GM19240 (cell line): ENCODE measurements around the gene STAC2.
A peak's percentile ranks its signal among the peaks of the same experiment; 100 is the strongest.

Experiments
- DNase-seq: peaks from one replicate; pipeline ENCODE4 v3.0.0; 2011; ENCODE audit warnings: low spot score; ENCODE audit not compliant: insufficient read length

Gene STAC2

DNA sequence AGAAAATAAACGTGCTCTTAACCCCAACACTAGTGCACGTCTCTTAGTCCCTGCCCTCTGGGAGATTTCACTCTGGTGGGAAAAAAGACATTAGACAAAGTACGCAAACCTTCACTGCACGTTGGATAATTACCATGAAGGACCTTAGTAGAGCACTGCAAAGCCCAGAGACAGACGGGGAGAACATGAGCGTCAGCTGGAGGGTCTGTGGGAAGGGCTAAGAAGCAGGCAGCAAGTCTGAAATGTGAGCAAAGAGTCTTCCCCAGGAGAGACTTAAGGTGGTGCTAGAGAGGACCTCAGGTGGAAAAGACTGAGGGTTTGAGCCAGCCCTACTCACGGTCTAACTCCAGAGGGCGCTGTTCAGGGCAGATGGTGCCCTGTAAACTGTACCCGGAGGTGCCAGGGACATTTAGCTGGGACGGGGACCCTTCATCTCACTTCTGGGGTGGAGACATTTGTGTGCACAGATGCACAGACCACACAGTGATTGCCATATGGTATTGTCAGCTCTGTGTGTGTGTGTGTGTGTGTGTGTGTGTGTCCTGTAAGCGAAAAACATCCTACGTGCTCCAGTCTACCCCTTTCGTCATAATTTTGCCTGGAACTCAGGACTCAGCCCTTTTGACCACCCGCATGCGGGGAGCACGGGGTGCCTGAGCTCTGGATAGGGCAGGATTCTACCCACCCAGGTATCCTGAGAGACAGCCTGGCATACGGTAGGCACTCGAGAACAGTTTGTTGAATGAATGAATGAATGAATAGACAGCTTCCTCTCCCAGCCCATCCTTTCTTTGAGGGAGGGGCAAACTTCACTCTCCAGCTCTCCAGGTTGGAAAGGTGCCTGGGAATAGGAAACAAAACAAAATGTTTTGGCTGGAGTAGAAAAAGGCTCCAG is 10.1 kb upstream of the STAC2 start:
- peak; percentile 67 for DNase-seq

GRCh38 chr17:39231591-39232551 is 6.1 kb upstream of the STAC2 start:
- peak; percentile 76 for DNase-seq

- no peak for DNase-seq
Measured at GRCh38 chr17:39231091-39231561, 5.4 kb upstream of the STAC2 start.

DNA sequence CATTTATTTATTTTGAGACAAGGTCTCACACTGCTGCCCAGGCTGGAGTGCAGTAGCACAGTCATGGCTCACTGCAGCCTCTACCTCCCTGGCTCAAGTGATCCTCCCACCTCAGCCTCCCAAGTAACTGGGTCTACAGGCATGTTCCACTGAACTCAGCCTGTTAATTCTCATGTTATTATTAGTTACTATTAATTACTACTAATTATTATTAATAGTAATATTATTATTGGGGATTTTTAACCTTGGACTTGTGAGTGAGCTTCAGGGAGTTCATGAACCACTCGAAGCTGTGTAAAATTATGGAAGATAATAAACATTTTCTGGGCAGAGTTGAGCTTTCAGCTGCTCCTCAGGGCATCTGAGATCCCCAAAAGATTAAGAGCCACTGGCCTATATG is 4.6 kb upstream of the STAC2 start:
- DNase-seq = no peak

GRCh38 chr17:39229274-39229913 is 3.6 kb upstream of the STAC2 start:
- DNase-seq = no peak

GRCh38 chr17:39227364-39227919 is 1.7 kb upstream of the STAC2 start:
- no peak for DNase-seq

GRCh38 chr17:39225959-39226683 is 376 bp upstream of the STAC2 start:
- no peak for DNase-seq

- no peak for DNase-seq
Measured at GRCh38 chr17:39224778-39225307, 902 bp downstream of the STAC2 start.

GRCh38 chr17:39223907-39224777 is 1.6 kb downstream of the STAC2 start:
- no peak for DNase-seq

DNA sequence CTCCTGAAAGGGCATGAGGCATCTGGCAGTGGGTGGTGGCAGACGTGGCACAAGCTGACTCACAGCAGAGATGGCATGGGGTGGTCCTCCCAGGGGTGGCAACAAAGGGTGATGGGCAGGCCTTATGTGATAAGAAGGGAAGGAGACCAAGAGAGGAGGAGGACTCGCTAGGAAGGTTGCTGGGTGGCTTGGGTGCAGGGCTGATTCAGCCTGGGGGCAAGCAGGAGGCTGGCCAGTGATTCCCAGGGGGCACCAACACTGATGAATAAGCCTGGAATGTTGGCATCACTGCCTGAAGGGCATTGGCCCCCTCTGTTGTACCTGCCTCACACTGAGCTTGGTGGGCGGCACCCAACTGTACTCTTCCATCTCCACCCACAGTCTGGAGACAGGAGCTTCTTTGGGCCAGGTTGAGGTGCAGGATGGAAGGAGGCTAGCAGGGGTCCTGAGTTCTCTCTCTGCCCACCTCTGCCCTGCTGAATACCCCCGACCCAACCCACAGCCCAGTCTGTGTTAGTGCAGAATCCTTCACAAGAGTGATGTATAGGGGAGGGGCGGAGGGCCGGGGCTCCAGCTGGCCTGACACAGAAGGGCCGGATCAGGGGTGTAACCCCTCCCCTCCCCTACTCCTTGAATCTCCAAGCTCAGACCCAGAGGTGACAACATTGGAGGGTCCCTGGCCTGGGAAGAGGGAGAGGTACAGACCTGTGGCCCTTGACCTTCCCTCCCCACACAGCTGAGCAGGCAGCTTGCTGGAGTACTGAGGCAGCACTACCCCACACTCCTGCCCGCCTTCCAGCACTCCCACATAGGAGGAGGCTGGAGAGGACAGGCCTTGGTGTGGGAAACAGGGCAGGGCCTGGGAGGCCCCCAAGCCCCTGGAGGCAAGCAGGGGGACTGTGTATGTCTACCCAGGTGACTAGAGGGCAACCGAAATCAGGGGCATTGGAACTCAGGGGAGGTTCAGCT is 2.6 kb downstream of the STAC2 start:
- no peak for DNase-seq

GRCh38 chr17:39222151-39222550 is 3.6 kb downstream of the STAC2 start:
- no peak for DNase-seq

GRCh38 chr17:39221572-39221971 is 4.2 kb downstream of the STAC2 start:
- DNase-seq = no peak

- no peak for DNase-seq
Measured at GRCh38 chr17:39219647-39220154, 6.0 kb downstream of the STAC2 start.

DNA sequence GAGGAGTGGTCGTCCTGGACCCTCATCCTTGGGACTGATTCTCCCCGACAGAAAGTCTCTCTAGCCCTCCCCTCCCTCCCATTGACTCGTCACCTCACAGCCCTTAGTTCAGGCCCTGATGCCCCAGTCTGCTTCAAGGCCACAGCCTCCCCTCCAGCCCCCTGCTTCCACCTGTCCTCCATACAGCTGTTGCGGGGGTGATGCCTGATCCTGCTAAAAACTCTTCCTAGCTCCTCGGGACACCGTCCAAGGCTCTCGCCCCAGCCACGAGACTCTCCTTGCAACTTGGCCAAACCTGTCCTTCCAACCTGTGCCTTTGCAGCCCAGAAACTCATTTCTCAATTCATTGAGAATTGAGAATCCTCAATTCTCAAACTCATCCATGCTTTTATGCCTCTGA is 6.8 kb downstream of the STAC2 start:
- no peak for DNase-seq

- DNase-seq = no peak
Measured at GRCh38 chr17:39217734-39218369, 7.9 kb downstream of the STAC2 start.

GRCh38 chr17:39213852-39214251 is 11.9 kb downstream of the STAC2 start:
- no peak for DNase-seq

DNA sequence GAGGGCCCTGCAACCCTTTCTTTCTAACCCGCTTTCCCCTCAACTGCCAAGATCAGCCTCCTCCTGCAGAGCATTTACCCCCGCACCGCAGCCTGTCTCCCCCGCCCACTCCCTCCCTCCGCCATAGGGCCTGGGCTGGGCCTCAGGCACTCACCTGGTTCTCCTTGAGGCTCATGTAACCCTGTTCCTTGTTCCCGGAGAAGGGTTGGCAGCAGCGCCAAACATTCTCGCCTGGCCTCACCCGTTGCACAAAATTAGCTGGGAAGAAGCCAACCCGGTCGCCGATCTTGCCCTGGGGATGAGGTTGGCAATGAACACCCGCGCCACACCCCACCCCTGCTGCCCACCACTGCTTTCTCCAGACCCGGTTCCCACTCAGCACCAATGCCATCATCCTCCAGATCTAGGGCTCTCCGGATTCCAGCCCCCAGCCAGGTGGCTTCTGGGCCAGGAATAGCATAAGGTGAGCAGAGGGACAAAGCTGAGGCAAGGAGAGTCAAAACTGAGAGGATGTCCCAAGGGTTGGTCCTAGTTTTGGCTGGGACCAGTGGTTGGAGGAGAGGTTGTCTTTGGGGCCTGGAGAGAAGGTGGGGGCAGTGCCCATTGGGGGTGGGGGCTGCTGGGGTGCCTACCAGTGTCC is 12.8 kb downstream of the STAC2 start:
- DNase-seq = no peak
